K562 (cell line): ENCODE results near the gene DLGAP1. TPM values are rescaled to one million over a fixed set of nuclear protein-coding genes. Genes with fewer than 3 reads are reported as not detected.

Experiments used
- CSDE1 ChIP-seq, 2 experiments: fragments of 450-650 bp; IDR thresholded peaks; 2 replicates each; pipeline ENCODE4 v1.6.1; 2016; ENCODE audit warnings: mild to moderate bottlenecking in 1 of 2
- KLF6 ChIP-seq: fragments of 250-450 bp; sonication (Bioruptor Pico); IDR thresholded peaks from 2 replicates; pipeline ENCODE4 v1.4.0; 2020; ENCODE audit warnings: mild to moderate bottlenecking, moderate library complexity, borderline replicate concordance
- LARP7 ChIP-seq: fragments of 450-650 bp; IDR thresholded peaks from 2 replicates; pipeline ENCODE4 v1.6.1; 2016
- MTA3 ChIP-seq: fragments of 450-650 bp; formaldehyde crosslinking; IDR thresholded peaks from 2 replicates; pipeline ENCODE4 v1.6.1; 2017; ENCODE audit warnings: mild to moderate bottlenecking, borderline replicate concordance
- PPARD ChIP-seq: fragments of 250-450 bp; sonication (Bioruptor Pico); IDR thresholded peaks from 2 replicates; pipeline ENCODE4 v1.8.0; 2022; ENCODE audit warnings: inconsistent platforms, mild to moderate bottlenecking, moderate library complexity
- STAG1 ChIP-seq: sonication (generic); formaldehyde crosslinking; IDR thresholded peaks from 2 replicates; pipeline ENCODE4 v1.5.0; 2020; ENCODE audit warnings: missing genetic modification reagents, borderline replicate concordance
- TARDBP ChIP-seq: fragments of 450-650 bp; IDR thresholded peaks from 2 replicates; pipeline ENCODE4 v1.6.1; 2016
- TBP ChIP-seq: optimal IDR thresholded peaks from 2 replicates; pipeline ENCODE3; 2011; ENCODE audit warnings: low read depth, low read length, improper control_type of control experiment
- TOE1 ChIP-seq, 2 experiments: fragments of 450-650 bp in 1 of 2; sonication (generic) in 1 of 2; formaldehyde crosslinking in 1 of 2; IDR thresholded peaks; 2 replicates each; pipeline versions ENCODE4 v1.7.1 to v1.8.0; 2016 to 2022; ENCODE audit warnings: borderline replicate concordance in 2 of 2, mild to moderate bottlenecking in 2 of 2, antibody characterized with exemption in 1 of 2, inconsistent platforms in 1 of 2, low read depth in 1 of 2, missing genetic modification reagents in 1 of 2, moderate library complexity in 1 of 2
- ZKSCAN8 ChIP-seq: fragments of 200-800 bp; sonication (Bioruptor generic); IDR thresholded peaks from 2 replicates; pipeline ENCODE4 v1.6.1; 2016; ENCODE audit warnings: missing genetic modification characterization, missing compliant biosample characterization
- ZNF224 ChIP-seq: sonication (generic); formaldehyde crosslinking; IDR thresholded peaks from 2 replicates; pipeline ENCODE4 v1.8.0; 2022; ENCODE audit warnings: mild to moderate bottlenecking, missing genetic modification reagents
- ZNF780A ChIP-seq: fragments of 250-450 bp; sonication (Bioruptor Pico); IDR thresholded peaks from 2 replicates; pipeline ENCODE4 v1.5.0; 2021; ENCODE audit warnings: mild to moderate bottlenecking
- polyA plus RNA-seq, 8 experiments: library from polyadenylated mRNA; depleted of rRNA in 4 of 8; stranded (reverse) in 5 of 8; unstranded in 3 of 8; fragments of >200 nt; fragmentation: Nextera tagmentation in 2 of 8; fragmentation: Illumina TruSeq in 1 of 8; extraction: Ambion mirVana in 2 of 8; extraction: Trizol in 1 of 8; gene quantifications; 2 replicates each; pipeline versions ENCODE4 v1.2.1 to v1.2.3, GENCODE V29; 2011 to 2014; ENCODE audit warnings: inconsistent platforms in 1 of 8, missing spikeins in 1 of 8
- total RNA-seq, 7 experiments: library from RNA; depleted of rRNA in 6 of 7; stranded (reverse); fragments of >200 nt in 6 of 7; fragmentation: Illumina TruSeq in 2 of 7; extraction: Trizol in 2 of 7; gene quantifications; 2 replicates each; pipeline versions ENCODE4 v1.2.1 to v1.2.3, GENCODE V29; 2011 to 2021; ENCODE audit warnings: low replicate concordance in 1 of 7
- TF ChIP-seq, protein P1 (sequence below), 2 experiments: fragments of 200-800 bp in 1 of 2; sonication (Bioruptor generic) in 1 of 2; sonication (generic) in 1 of 2; formaldehyde crosslinking in 1 of 2; IDR thresholded peaks in 1 of 2; conservative IDR thresholded peaks in 1 of 2; 2 replicates each; pipeline versions ENCODE4 v1.5.0 to v1.6.1; 2016 to 2020; ENCODE audit warnings: missing compliant biosample characterization in 1 of 2, missing genetic modification characterization in 1 of 2, missing genetic modification reagents in 1 of 2
- TF ChIP-seq, protein P2 (sequence below): fragments of 150-350 bp; conservative IDR thresholded peaks from 2 replicates; pipeline ENCODE4 v1.6.1; 2014; ENCODE audit warnings: low read length
- TF ChIP-seq, protein P3 (sequence below): fragments of 450-650 bp; formaldehyde crosslinking; IDR thresholded peaks from 2 replicates; pipeline ENCODE4 v1.4.0; 2022; ENCODE audit warnings: missing genetic modification characterization
- TF ChIP-seq, protein P4 (sequence below): sonication (generic); formaldehyde crosslinking; IDR thresholded peaks from 2 replicates; pipeline ENCODE4 v1.8.1; 2023; ENCODE audit warnings: missing genetic modification reagents, mild to moderate bottlenecking, borderline replicate concordance

Gene DLGAP1
- total and polyA plus RNA-seq, 9 of the 15 experiments (the other 6 are each of a cell fraction or from before 2014, with no cell fraction given) = 0.04 to 0.22 (median 0.08) TPM

DNA sequence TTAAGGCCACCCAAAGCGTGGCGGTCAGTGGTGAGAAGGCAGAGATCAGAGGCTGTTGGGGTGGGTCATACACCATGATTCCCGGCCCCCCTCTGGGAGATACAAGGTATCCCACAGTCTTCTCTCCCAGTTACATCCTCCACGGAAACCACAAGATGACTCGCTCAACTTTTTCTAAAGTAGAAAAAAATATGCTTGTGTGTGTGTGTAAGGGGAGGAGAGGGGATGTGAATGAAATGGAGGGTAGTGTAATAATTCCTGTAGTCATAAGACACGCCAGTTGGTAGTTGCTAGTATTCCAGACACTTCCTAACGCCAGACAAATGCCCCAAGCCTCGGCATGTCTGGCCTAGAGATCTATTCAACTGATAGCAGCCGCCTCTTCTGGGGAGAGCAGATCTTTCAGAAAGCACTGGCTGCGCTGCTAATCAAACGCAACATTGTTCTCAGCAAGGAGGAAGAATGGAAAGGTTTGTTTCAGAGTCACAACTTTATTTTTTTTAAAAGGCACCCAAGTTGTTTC is 861.7 kb downstream of the DLGAP1 start (continued):
- TF ChIP-seq, protein P1, sequence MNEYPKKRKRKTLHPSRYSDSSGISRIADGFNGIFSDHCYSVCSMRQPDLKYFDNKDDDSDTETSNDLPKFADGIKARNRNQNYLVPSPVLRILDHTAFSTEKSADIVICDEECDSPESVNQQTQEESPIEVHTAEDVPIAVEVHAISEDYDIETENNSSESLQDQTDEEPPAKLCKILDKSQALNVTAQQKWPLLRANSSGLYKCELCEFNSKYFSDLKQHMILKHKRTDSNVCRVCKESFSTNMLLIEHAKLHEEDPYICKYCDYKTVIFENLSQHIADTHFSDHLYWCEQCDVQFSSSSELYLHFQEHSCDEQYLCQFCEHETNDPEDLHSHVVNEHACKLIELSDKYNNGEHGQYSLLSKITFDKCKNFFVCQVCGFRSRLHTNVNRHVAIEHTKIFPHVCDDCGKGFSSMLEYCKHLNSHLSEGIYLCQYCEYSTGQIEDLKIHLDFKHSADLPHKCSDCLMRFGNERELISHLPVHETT (CRISPR knock-in tag; conservative IDR thresholded peaks at IDR 0.05 in 1 of 2, IDR thresholded peaks at IDR 0.05 in 1 of 2) = no peak
- TF ChIP-seq STAG1 (CRISPR knock-in tag) (no peak), MTA3 (no peak), TOE1 (IDR thresholded peaks at IDR 0.05; ENCODE audit: borderline replicate concordance) (no peak), TOE1 (CRISPR knock-in tag; IDR thresholded peaks at IDR 0.05; ENCODE audit: borderline replicate concordance, low read depth) (no peak), CSDE1 (IDR thresholded peaks at IDR 0.05) (no peak), KLF6 (CRISPR knock-in tag) (0 out of 2 replicates have a peak, but pooled peaks have one; percentile 13), LARP7 (no peak), ZNF224 (CRISPR knock-in tag) (no peak), TBP (no peak), PPARD (no peak), TARDBP (no peak), ZKSCAN8 (no peak), ZNF780A (no peak)
- TF ChIP-seq, protein P2, sequence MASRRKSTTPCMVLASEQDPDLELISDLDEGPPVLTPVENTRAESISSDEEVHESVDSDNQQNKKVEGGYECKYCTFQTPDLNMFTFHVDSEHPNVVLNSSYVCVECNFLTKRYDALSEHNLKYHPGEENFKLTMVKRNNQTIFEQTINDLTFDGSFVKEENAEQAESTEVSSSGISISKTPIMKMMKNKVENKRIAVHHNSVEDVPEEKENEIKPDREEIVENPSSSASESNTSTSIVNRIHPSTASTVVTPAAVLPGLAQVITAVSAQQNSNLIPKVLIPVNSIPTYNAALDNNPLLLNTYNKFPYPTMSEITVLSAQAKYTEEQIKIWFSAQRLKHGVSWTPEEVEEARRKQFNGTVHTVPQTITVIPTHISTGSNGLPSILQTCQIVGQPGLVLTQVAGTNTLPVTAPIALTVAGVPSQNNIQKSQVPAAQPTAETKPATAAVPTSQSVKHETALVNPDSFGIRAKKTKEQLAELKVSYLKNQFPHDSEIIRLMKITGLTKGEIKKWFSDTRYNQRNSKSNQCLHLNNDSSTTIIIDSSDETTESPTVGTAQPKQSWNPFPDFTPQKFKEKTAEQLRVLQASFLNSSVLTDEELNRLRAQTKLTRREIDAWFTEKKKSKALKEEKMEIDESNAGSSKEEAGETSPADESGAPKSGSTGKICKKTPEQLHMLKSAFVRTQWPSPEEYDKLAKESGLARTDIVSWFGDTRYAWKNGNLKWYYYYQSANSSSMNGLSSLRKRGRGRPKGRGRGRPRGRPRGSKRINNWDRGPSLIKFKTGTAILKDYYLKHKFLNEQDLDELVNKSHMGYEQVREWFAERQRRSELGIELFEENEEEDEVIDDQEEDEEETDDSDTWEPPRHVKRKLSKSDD = no peak
- TF ChIP-seq, protein P3, sequence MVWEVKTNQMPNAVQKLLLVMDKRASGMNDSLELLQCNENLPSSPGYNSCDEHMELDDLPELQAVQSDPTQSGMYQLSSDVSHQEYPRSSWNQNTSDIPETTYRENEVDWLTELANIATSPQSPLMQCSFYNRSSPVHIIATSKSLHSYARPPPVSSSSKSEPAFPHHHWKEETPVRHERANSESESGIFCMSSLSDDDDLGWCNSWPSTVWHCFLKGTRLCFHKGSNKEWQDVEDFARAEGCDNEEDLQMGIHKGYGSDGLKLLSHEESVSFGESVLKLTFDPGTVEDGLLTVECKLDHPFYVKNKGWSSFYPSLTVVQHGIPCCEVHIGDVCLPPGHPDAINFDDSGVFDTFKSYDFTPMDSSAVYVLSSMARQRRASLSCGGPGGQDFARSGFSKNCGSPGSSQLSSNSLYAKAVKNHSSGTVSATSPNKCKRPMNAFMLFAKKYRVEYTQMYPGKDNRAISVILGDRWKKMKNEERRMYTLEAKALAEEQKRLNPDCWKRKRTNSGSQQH (CRISPR knock-in tag) = 0 out of 2 replicates have a peak, but pooled peaks have one; percentile 16
- TF ChIP-seq, protein P4, sequence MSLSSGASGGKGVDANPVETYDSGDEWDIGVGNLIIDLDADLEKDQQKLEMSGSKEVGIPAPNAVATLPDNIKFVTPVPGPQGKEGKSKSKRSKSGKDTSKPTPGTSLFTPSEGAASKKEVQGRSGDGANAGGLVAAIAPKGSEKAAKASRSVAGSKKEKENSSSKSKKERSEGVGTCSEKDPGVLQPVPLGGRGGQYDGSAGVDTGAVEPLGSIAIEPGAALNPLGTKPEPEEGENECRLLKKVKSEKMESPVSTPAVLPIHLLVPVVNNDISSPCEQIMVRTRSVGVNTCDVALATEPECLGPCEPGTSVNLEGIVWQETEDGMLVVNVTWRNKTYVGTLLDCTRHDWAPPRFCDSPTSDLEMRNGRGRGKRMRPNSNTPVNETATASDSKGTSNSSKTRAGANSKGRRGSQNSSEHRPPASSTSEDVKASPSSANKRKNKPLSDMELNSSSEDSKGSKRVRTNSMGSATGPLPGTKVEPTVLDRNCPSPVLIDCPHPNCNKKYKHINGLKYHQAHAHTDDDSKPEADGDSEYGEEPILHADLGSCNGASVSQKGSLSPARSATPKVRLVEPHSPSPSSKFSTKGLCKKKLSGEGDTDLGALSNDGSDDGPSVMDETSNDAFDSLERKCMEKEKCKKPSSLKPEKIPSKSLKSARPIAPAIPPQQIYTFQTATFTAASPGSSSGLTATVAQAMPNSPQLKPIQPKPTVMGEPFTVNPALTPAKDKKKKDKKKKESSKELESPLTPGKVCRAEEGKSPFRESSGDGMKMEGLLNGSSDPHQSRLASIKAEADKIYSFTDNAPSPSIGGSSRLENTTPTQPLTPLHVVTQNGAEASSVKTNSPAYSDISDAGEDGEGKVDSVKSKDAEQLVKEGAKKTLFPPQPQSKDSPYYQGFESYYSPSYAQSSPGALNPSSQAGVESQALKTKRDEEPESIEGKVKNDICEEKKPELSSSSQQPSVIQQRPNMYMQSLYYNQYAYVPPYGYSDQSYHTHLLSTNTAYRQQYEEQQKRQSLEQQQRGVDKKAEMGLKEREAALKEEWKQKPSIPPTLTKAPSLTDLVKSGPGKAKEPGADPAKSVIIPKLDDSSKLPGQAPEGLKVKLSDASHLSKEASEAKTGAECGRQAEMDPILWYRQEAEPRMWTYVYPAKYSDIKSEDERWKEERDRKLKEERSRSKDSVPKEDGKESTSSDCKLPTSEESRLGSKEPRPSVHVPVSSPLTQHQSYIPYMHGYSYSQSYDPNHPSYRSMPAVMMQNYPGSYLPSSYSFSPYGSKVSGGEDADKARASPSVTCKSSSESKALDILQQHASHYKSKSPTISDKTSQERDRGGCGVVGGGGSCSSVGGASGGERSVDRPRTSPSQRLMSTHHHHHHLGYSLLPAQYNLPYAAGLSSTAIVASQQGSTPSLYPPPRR (CRISPR knock-in tag) = no peak
